Measurements from ENCODE around the gene MDN1. TPM values are rescaled to one million over a fixed set of nuclear protein-coding genes. Genes with fewer than 3 reads are reported as not detected.

MDN1 gene
- total and polyA plus RNA-seq, 8 donors: 15.6 to 27.5 (median 18.1) TPM

- H3K36me3 ChIP-seq: peaks cover 0 to 5% (median 0%) of the 10 kb centered on the region in 3 donors
- intact Hi-C loops (cut with DNase I): no loop called here
- H3K9me3 ChIP-seq: no peaks in the 10 kb centered on the region
- H3K27me3 ChIP-seq: no peaks in the 10 kb centered on the region
- H3K4me3 ChIP-seq: no peak overlapping the region
- no peak for DNase-seq
- no peaks in the 10 kb centered on the region for H3K4me1 ChIP-seq
- no peak for FAIRE-seq
- no peak overlapping the region for H3K27ac ChIP-seq
- WGBS, 2 donors: 91 to 96% methylated on average over 8 of the region's 8 CpGs
- no peak for ATAC-seq
- TF ChIP-seq CTCF (IDR thresholded peaks at IDR 0.05): no peak
Observed at GRCh38 chr6:89623749-89624148, 195.8 kb downstream of the MDN1 start.

GRCh38 chr6:89619567-89619966, 200.0 kb downstream of the MDN1 start:
- no peak overlapping the region for H3K4me3 ChIP-seq
- no peak overlapping the region for H3K27ac ChIP-seq
- no peaks in the 10 kb centered on the region for H3K9me3 ChIP-seq
- H3K36me3 ChIP-seq: no peaks in the 10 kb centered on the region
- ATAC-seq (no peak), FAIRE-seq (no peak), DNase-seq (no peak)
- intact Hi-C loops (cut with DNase I): no loop called here
- 95% methylated on average over 6 of the region's 6 CpGs for WGBS, 2 donors
- TF ChIP-seq CTCF (IDR thresholded peaks at IDR 0.05): no peak
- H3K4me1 ChIP-seq: no peaks in the 10 kb centered on the region
- no peaks in the 10 kb centered on the region for H3K27me3 ChIP-seq

DNA sequence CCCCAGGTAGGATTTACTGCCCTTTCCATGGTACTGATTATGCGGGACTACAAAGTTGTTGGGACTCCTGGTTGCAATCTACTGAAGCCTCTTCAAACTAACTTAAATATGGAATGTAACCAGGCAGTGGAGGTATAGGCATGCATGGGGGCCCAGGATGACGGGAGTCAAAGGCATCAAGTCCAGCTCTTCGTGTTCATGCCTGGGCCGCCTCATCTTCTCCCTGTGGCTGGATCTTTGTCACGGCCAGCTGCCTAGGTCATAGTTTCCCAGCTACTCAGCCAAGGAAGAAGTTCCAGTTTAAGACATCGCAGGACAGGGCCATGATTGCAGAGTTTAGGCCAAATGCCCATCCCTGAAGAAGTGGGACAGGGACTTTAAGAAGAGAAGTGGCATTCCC, 201.6 kb downstream of the MDN1 start:
- H3K9me3 ChIP-seq: no peaks in the 10 kb centered on the region
- no peaks in the 10 kb centered on the region for H3K36me3 ChIP-seq
- H3K27me3 ChIP-seq: no peaks in the 10 kb centered on the region
- intact Hi-C loops (cut with DNase I): no loop called here
- no peak overlapping the region for H3K27ac ChIP-seq
- WGBS, 2 donors: 91 to 95% methylated on average over 6 of the region's 6 CpGs
- no peak for ATAC-seq
- TF ChIP-seq CTCF (IDR thresholded peaks at IDR 0.05): no peak
- FAIRE-seq: no peak
- no peaks in the 10 kb centered on the region for H3K4me1 ChIP-seq
- no peak for DNase-seq
- no peak overlapping the region for H3K4me3 ChIP-seq

GRCh38 chr6:89616531-89616930, 203.1 kb downstream of the MDN1 start:
- no peak for FAIRE-seq
- no peak for TF ChIP-seq CTCF (IDR thresholded peaks at IDR 0.05)
- intact Hi-C loops (cut with DNase I): no loop called here
- no peaks in the 10 kb centered on the region for H3K9me3 ChIP-seq
- DNase-seq: no peak
- H3K4me3 ChIP-seq: no peak overlapping the region
- 88 to 89% methylated on average over 5 of the region's 5 CpGs for WGBS, 2 donors
- H3K36me3 ChIP-seq: no peaks in the 10 kb centered on the region
- no peak for ATAC-seq
- no peak overlapping the region for H3K27ac ChIP-seq
- H3K27me3 ChIP-seq: no peaks in the 10 kb centered on the region
- H3K4me1 ChIP-seq: no peaks in the 10 kb centered on the region

DNA sequence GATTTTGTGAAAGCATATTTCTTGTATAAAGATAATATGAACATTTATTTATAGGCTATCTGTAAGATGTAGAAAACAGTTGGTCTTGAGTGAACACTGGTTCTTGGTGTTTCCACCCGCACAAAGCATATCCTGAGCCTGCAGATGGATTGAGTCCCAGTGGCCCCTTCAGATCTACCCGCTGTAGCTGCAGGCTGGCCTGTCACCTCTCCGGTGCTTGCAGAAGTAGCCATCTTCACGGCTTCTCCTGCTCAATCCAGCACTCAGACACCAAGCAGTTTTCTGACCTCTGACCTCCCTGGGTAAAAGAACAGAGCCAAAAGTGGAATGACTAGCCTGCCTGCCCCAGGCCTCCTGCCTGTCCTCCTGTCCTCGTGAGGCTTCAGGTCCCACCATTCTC, 203.7 kb downstream of the MDN1 start:
- ATAC-seq: no peak
- Histone ChIP-seq H3K27me3 (no peaks in the 10 kb centered on the region), H3K9me3 (no peaks in the 10 kb centered on the region), H3K4me1 (no peaks in the 10 kb centered on the region), H3K27ac (no peak overlapping the region), H3K4me3 (no peak overlapping the region), H3K36me3 (no peaks in the 10 kb centered on the region)
- no peak for FAIRE-seq
- intact Hi-C loops (cut with DNase I): no loop called here
- DNase-seq: no peak
- TF ChIP-seq CTCF (IDR thresholded peaks at IDR 0.05): no peak
- WGBS, 2 donors: 82 to 84% methylated on average over 5 of the region's 5 CpGs
